Spinal cord (tissue), 10 donors: Measurements from ENCODE around the gene FAM114A2. TPM values are rescaled to one million over a fixed set of nuclear protein-coding genes. Genes with fewer than 3 reads are reported as not detected.

Experiments
- DNase-seq, 6 donors: peaks; one replicate each; pipeline versions ENCODE4 v3.0.0 to v3.0.0-alpha.2; 2013 to 2015; ENCODE audit warnings: low spot score in 6 of 6, low read depth in 4 of 6
- H3K27ac ChIP-seq: one replicate; pipeline ENCODE4 v1.5.1; 2013; ENCODE audit warnings: low read depth, low read length, control low read depth
- H3K27me3 ChIP-seq: one replicate; pipeline ENCODE4 v1.6.1; 2013; ENCODE audit warnings: low read length; ENCODE audit not compliant: control insufficient read depth, insufficient read depth
- H3K36me3 ChIP-seq: one replicate; pipeline ENCODE4 v1.6.1; 2013; ENCODE audit warnings: low read length; ENCODE audit not compliant: control insufficient read depth, insufficient read depth
- H3K4me1 ChIP-seq: one replicate; pipeline ENCODE4 v1.6.1; 2013; ENCODE audit warnings: low read length; ENCODE audit not compliant: control insufficient read depth, insufficient read depth
- H3K4me3 ChIP-seq: one replicate; pipeline ENCODE4 v1.5.1; 2013; ENCODE audit warnings: low read depth, low read length, control low read depth
- H3K9me3 ChIP-seq: one replicate; pipeline ENCODE4 v1.6.1; 2013; ENCODE audit warnings: low read length; ENCODE audit not compliant: control insufficient read depth, insufficient read depth
- WGBS: methylation state at CpG from one replicate; pipeline ENCODE4 v1.1.5; 2013; ENCODE audit warnings: missing lambda C conversion rate; ENCODE audit not compliant: insufficient coverage; 5-methylcytosine and 5-hydroxymethylcytosine counted together
- polyA plus RNA-seq, 2 donors: library from polyadenylated mRNA; unstranded; fragments of 120-200 nt; gene quantifications; one replicate each; pipeline ENCODE4 v1.2.1, GENCODE V29; 2013; ENCODE audit not compliant: insufficient read length in 2 of 2
- total RNA-seq, 2 donors: library from RNA; depleted of rRNA in 1 of 2; stranded (reverse); fragments of 120-200 nt in 1 of 2; fragments of >200 nt in 1 of 2; gene quantifications; one replicate each; pipeline versions ENCODE4 v1.2.3 to v1.2.4, GENCODE V29; 2013 to 2014
- donor health status: healthy.

Gene FAM114A2
- total and polyA plus RNA-seq, 4 donors, result 16.4 to 54.3 (median 27.1) TPM

GRCh38 chr5:153999995-154000394, 38.7 kb downstream of the FAM114A2 start:
- no peaks in the 10 kb centered on the region for H3K4me1 ChIP-seq
- no peaks in the 10 kb centered on the region for H3K27me3 ChIP-seq
- no peak for DNase-seq
- WGBS, result no CpG with 5 or more reads among the region's 3 CpGs
- no peak overlapping the region for H3K4me3 ChIP-seq
- peaks cover 2% of the 10 kb centered on the region for H3K36me3 ChIP-seq
- no peaks in the 10 kb centered on the region for H3K9me3 ChIP-seq
- no peak overlapping the region for H3K27ac ChIP-seq

GRCh38 chr5:153998768-153999167, 39.9 kb downstream of the FAM114A2 start:
- no peak overlapping the region for H3K4me3 ChIP-seq
- H3K27me3 ChIP-seq, result no peaks in the 10 kb centered on the region
- H3K27ac ChIP-seq, result no peak overlapping the region
- H3K4me1 ChIP-seq, result no peaks in the 10 kb centered on the region
- H3K9me3 ChIP-seq, result no peaks in the 10 kb centered on the region
- DNase-seq, result no peak
- no CpG with 5 or more reads among the region's 1 CpG for WGBS
- H3K36me3 ChIP-seq, result peaks cover 2% of the 10 kb centered on the region

- no peaks in the 10 kb centered on the region for H3K27me3 ChIP-seq
- H3K36me3 ChIP-seq, result no peaks in the 10 kb centered on the region
- no peak overlapping the region for H3K27ac ChIP-seq
- WGBS, result no CpG with 5 or more reads among the region's 1 CpG
- no peaks in the 10 kb centered on the region for H3K4me1 ChIP-seq
- no peaks in the 10 kb centered on the region for H3K9me3 ChIP-seq
- DNase-seq, result no peak
- H3K4me3 ChIP-seq, result no peak overlapping the region
Observed at GRCh38 chr5:153998010-153998409, 40.7 kb downstream of the FAM114A2 start.

- Histone ChIP-seq H3K27me3 (no peaks in the 10 kb centered on the region), H3K4me3 (no peak overlapping the region), H3K27ac (no peak overlapping the region), H3K36me3 (no peaks in the 10 kb centered on the region), H3K9me3 (no peaks in the 10 kb centered on the region), H3K4me1 (no peaks in the 10 kb centered on the region)
- DNase-seq, result no peak
Observed at GRCh38 chr5:153991168-153991567, 47.5 kb downstream of the FAM114A2 start.

GRCh38 chr5:153988510-153988909, 50.2 kb downstream of the FAM114A2 start:
- Histone ChIP-seq H3K4me1 (no peaks in the 10 kb centered on the region), H3K4me3 (no peak overlapping the region), H3K9me3 (no peaks in the 10 kb centered on the region), H3K36me3 (no peaks in the 10 kb centered on the region), H3K27me3 (no peaks in the 10 kb centered on the region), H3K27ac (no peak overlapping the region)
- 98% methylated on average over 4 of the region's 5 CpGs for WGBS
- no peak for DNase-seq

GRCh38 chr5:153987301-153987700, 51.4 kb downstream of the FAM114A2 start:
- no peaks in the 10 kb centered on the region for H3K4me1 ChIP-seq
- H3K9me3 ChIP-seq, result no peaks in the 10 kb centered on the region
- 90% methylated on average over 2 of the region's 2 CpGs for WGBS
- H3K27me3 ChIP-seq, result no peaks in the 10 kb centered on the region
- no peak for DNase-seq
- H3K4me3 ChIP-seq, result no peak overlapping the region
- no peak overlapping the region for H3K27ac ChIP-seq
- no peaks in the 10 kb centered on the region for H3K36me3 ChIP-seq

GRCh38 chr5:153985498-153985897, 53.2 kb downstream of the FAM114A2 start:
- no peak for DNase-seq
- Histone ChIP-seq H3K4me1 (no peaks in the 10 kb centered on the region), H3K36me3 (no peaks in the 10 kb centered on the region), H3K4me3 (no peak overlapping the region), H3K9me3 (no peaks in the 10 kb centered on the region), H3K27me3 (no peaks in the 10 kb centered on the region), H3K27ac (no peak overlapping the region)
- 75% methylated on average over 1 of the region's 3 CpGs for WGBS

- H3K36me3 ChIP-seq, result no peaks in the 10 kb centered on the region
- no CpG with 5 or more reads among the region's 1 CpG for WGBS
- no peak overlapping the region for H3K27ac ChIP-seq
- no peak for DNase-seq
- H3K9me3 ChIP-seq, result no peaks in the 10 kb centered on the region
- no peaks in the 10 kb centered on the region for H3K4me1 ChIP-seq
- no peak overlapping the region for H3K4me3 ChIP-seq
- no peaks in the 10 kb centered on the region for H3K27me3 ChIP-seq
Observed at GRCh38 chr5:153983885-153984284, 54.8 kb downstream of the FAM114A2 start.

GRCh38 chr5:153981905-153982605, 56.7 kb downstream of the FAM114A2 start:
- H3K4me1 ChIP-seq, result no peaks in the 10 kb centered on the region
- no peaks in the 10 kb centered on the region for H3K36me3 ChIP-seq
- no peaks in the 10 kb centered on the region for H3K27me3 ChIP-seq
- H3K9me3 ChIP-seq, result no peaks in the 10 kb centered on the region
- no peak for DNase-seq
- no peak overlapping the region for H3K4me3 ChIP-seq
- H3K27ac ChIP-seq, result no peak overlapping the region
- WGBS, result 92% methylated on average over 2 of the region's 4 CpGs

GRCh38 chr5:153979028-153979783, 59.5 kb downstream of the FAM114A2 start:
- Histone ChIP-seq H3K9me3 (no peaks in the 10 kb centered on the region), H3K36me3 (no peaks in the 10 kb centered on the region), H3K27me3 (no peaks in the 10 kb centered on the region), H3K27ac (no peak overlapping the region), H3K4me3 (no peak overlapping the region), H3K4me1 (no peaks in the 10 kb centered on the region)
- DNase-seq, result no peak
- 50% methylated on average over 3 of the region's 4 CpGs for WGBS
